Activated naive CD4-positive, alpha-beta T cell treated with anti-CD3 and anti-CD28 coated beads for 36 hours (primary cell): ENCODE data around the gene PCDHGA1. TPM values are rescaled to one million over a fixed set of nuclear protein-coding genes. Genes with fewer than 3 reads are reported as not detected.
"Not testable (repeated sequence)": the region's sequence is repeated elsewhere in the genome, so short reads cannot be mapped to it uniquely, and the experiment has no call there.

Experiments used
- CTCF ChIA-PET: fragments of 350-600 bp; sonication (Branson Sonifier 250); formaldehyde crosslinking; loops from one replicate; lab custom pipeline; 2021; ENCODE audit warnings: antibody characterized with exemption; lab: Charles Lee
- DNase-seq: peaks from one replicate; pipeline ENCODE4 v3.0.0-alpha.2; 2020
- H3K27ac Mint-ChIP-seq: one replicate; pipeline ENCODE4 v1.8.0; 2021; ENCODE audit warnings: mild to moderate bottlenecking, mixed read lengths
- H3K27me3 Mint-ChIP-seq: one replicate; pipeline ENCODE4 v1.8.0; 2021; ENCODE audit warnings: low read depth, mixed read lengths
- H3K36me3 Mint-ChIP-seq: one replicate; pipeline ENCODE4 v1.8.0; 2021; ENCODE audit warnings: low read depth, mixed read lengths
- H3K4me1 Mint-ChIP-seq: one replicate; pipeline ENCODE4 v1.8.0; 2021; ENCODE audit warnings: low read depth, mixed read lengths
- H3K4me3 Mint-ChIP-seq: one replicate; pipeline ENCODE4 v1.8.0; 2021; ENCODE audit warnings: mild to moderate bottlenecking, moderate library complexity, mixed read lengths
- H3K9me3 Mint-ChIP-seq: one replicate; pipeline ENCODE4 v1.8.0; 2021; ENCODE audit warnings: mixed read lengths
- intact Hi-C: fragments of 100-400 bp; cut with micrococcal nuclease; formaldehyde crosslinking; loops from one replicate; pipeline ENCODE4 v1.15.1; 2023
- total RNA-seq, 2 experiments: library from RNA; stranded (reverse); gene quantifications; one replicate each; pipeline ENCODE4 v1.2.3, GENCODE V29; 2021

PCDHGA1 gene
- total RNA-seq, 2 experiments from 2014 or later = not detected

DNA sequence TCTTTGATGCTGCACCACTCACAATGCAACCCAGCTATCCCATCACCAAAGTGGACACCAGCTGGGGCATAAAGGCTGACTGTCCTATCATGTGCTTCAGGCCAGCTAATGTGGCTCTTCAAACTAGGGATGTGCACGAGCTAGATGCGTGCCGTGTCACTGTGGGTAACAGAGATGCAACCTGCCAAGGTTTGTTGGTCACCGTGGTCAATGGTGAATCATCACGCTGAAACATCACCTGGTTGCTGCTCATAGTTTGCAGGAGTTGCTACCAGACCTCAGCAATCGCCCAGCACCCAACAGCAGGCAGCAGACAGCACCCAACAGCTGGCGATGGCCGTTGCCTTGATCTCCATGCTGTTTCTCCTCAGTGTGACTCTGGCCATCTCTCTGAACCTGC, 2.1 kb upstream of the PCDHGA1 start:
- peaks cover 2% of the 10 kb centered on the region for H3K4me1 Mint-ChIP-seq
- no peak overlapping the region for H3K4me3 Mint-ChIP-seq
- peaks cover 12% of the 10 kb centered on the region for H3K36me3 Mint-ChIP-seq
- intact Hi-C loops = loop anchor here (10.0 kb wide), 1 partner anchor 243 kb away; no protein-coding TSS in a partner anchor
- H3K27me3 Mint-ChIP-seq = peaks cover 39% of the 10 kb centered on the region
- DNase-seq = no peak
- H3K9me3 Mint-ChIP-seq = peaks cover 19% of the 10 kb centered on the region
- H3K27ac Mint-ChIP-seq = no peak overlapping the region
- CTCF ChIA-PET = interaction anchor here (0.6 to 2.7 kb wide), 8 partner anchors 8 to 230 kb away, joined by 3 to 19 read pairs (median 4); partner anchors contain the start of genes PCDHB8, PCDHGA2, PCDHGA4 and TAF7

DNA sequence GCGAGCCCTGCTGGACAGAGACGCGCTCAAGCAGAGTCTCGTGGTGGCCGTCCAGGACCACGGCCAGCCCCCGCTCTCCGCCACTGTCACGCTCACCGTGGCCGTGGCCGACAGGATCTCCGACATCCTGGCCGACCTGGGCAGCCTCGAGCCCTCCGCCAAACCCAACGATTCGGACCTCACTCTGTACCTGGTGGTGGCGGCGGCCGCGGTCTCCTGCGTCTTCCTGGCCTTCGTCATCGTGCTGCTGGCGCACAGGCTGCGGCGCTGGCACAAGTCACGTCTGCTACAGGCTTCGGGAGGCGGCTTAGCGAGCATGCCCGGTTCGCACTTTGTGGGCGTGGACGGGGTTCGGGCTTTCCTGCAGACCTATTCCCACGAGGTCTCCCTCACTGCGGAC, 2.3 kb downstream of the PCDHGA1 start:
- H3K27ac Mint-ChIP-seq, DNase-seq, H3K4me3 Mint-ChIP-seq, intact Hi-C loops, CTCF ChIA-PET, H3K4me1 Mint-ChIP-seq: not testable (repeated sequence)
- peaks cover 33% of the 10 kb centered on the region for H3K9me3 Mint-ChIP-seq
- peaks cover 23% of the 10 kb centered on the region for H3K36me3 Mint-ChIP-seq
- H3K27me3 Mint-ChIP-seq = peaks cover 56% of the 10 kb centered on the region

DNA sequence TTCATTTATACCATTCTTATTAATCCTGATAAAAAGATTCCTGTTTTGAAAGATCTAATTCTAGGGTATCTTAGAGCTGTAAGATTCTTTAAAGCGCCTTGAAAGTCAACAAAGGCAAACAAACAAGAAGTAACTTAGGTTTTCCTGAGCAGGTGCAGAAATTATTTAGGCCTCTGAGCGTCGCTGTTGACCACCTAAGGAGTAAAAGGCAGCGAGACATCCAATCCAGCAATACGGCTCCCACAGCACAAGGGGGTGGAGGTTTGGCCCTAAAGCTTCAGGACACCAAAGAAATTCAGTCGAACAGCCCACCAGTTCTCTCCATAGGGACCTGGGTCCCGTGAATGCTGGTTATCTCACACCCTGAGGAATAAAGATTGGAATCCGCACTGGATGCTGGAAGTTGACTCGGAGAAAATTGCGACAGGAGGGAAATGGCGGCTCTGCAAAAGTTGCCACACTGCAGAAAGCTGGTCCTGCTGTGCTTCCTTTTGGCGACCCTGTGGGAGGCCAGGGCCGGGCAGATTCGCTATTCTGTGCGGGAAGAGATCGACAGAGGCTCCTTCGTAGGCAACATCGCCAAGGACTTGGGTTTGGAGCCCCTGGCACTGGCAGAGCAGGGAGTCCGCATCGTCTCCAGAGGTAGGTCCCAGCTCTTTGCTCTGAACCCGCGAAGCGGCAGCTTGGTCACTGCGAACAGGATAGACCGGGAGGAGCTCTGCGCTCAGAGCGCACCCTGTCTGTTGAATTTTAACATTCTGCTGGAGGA, 8.4 kb downstream of the PCDHGA1 start, which contains the start of gene PCDHGA2:
PCDHGA2 (plus strand) TSS at position 223 of the 769 bp plus-strand sequence.
- peak; percentile 14 for DNase-seq
- Mint-ChIP-seq H3K36me3 (peaks cover 23% of the 10 kb centered on the region), H3K27me3 (peaks cover 61% of the 10 kb centered on the region), H3K4me3 (no peak within 1 kb of the TSS), H3K27ac (no peak within 1 kb of the TSS), H3K4me1 (no peaks in the 10 kb centered on the region), H3K9me3 (peaks cover 30% of the 10 kb centered on the region)
- intact Hi-C loops = no loop called here
- CTCF ChIA-PET = interaction anchor here (0.6 to 1.8 kb wide), 5 partner anchors 8 to 64 kb away, joined by 3 to 7 read pairs (median 3); partner anchors contain the start of genes PCDHGA9 and TAF7

DNA sequence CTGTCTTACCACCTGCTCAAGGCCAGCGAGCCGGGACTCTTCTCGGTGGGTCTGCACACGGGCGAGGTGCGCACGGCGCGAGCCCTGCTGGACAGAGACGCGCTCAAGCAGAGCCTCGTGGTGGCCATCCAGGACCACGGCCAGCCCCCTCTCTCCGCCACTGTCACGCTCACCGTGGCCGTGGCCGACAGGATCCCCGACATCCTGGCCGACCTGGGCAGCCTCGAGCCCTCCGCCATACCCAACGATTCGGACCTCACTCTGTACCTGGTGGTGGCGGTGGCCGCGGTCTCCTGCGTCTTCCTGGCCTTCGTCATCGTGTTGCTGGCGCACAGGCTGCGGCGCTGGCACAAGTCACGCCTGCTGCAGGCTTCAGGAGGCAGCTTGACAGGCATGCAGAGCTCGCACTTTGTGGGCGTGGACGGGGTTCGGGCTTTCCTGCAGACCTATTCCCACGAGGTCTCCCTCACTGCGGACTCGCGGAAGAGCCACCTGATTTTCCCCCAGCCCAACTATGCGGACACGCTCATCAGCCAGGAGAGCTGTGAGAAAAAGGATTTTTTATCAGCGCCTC, 10.6 kb downstream of the PCDHGA1 start:
- H3K4me3 Mint-ChIP-seq, DNase-seq, CTCF ChIA-PET, H3K4me1 Mint-ChIP-seq, intact Hi-C loops, H3K27ac Mint-ChIP-seq: not testable (repeated sequence)
- peaks cover 31% of the 10 kb centered on the region for H3K9me3 Mint-ChIP-seq
- peaks cover 61% of the 10 kb centered on the region for H3K27me3 Mint-ChIP-seq
- H3K36me3 Mint-ChIP-seq = peaks cover 27% of the 10 kb centered on the region

DNA sequence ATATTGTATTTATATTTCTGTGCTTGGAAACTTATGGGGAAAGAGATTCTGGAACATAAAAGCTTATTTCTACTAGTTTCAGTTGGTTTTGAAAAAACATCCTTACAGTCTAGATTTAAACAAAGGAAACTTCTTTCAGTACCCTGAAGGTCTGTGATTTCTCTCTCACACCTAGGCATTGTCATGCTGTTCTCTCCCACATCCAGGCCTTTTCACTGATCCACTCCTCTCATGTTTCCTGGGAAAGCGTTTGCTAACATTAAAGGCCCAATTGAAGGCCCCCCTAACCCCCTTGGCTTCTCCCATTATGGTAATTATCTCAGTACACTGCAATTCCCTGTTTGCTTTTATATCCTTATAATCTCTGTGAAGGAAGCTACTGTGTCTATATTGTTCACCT, 12.5 kb downstream of the PCDHGA1 start:
- CTCF ChIA-PET = interaction anchor here (0.8 to 1.9 kb wide), 2 partner anchors 22 to 49 kb away, joined by 3 to 4 read pairs; partner anchors contain the start of gene TAF7
- Mint-ChIP-seq H3K4me1 (no peaks in the 10 kb centered on the region), H3K9me3 (peaks cover 32% of the 10 kb centered on the region), H3K27me3 (peaks cover 62% of the 10 kb centered on the region), H3K36me3 (peaks cover 23% of the 10 kb centered on the region), H3K27ac (no peak overlapping the region), H3K4me3 (no peak overlapping the region)
- intact Hi-C loops = loop anchor here (2.0 kb wide), 1 partner anchor 22 kb away; the partner anchor contains the start of gene TAF7
- DNase-seq = no peak

DNA sequence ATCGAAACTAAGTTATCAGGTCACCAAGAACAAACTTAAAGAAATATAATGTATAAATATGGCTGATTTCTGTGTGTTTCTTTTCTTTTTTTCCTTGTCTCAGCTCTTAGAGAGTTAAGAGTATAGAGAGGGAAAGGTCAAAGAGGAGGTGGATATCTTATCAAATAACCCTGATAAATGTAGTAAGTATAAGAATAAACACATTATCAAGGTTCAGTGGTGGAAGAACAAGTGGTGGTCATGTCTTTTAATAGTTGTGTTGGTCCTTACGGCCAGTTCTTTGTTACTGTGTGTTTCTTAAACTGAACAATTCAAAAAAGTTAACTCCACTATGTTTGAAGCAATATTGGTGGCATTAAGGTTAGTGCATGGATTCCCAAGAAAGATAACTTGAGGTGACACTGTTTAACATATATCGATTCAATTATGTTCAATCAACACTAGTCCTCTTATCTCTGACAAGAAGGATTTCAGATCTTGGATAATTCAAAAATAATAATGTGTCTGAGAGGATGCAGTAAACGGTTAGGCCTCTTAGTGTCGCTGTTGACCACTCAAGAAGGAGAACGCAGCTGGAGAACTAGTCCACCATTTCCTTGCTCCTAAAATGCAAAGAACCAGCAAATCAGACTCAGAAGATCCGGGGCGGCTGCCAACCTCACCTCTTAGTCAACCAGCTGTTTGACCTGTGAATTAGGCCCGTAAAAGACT, 13.1 kb downstream of the PCDHGA1 start, which contains the start of gene PCDHGA3:
PCDHGA3 (plus strand) TSS at position 588 of the 711 bp plus-strand sequence. CDS start 205 bp downstream, outside the sequence.
- H3K36me3 Mint-ChIP-seq = peaks cover 17% of the 10 kb centered on the region
- CTCF ChIA-PET = interaction anchor here (1.3 to 1.9 kb wide), 3 partner anchors 12 to 22 kb away, joined by 3 to 4 read pairs (median 4); partner anchors contain the start of genes PCDHGA4 and TAF7
- no peak within 1 kb of the TSS for H3K27ac Mint-ChIP-seq
- intact Hi-C loops = loop anchor here (2.0 kb wide), 1 partner anchor 23 kb away; the partner anchor contains the start of gene TAF7
- peaks cover 26% of the 10 kb centered on the region for H3K9me3 Mint-ChIP-seq
- H3K4me3 Mint-ChIP-seq = peak within 1 kb of the TSS; percentile 11
- DNase-seq = peak; percentile 38
- H3K4me1 Mint-ChIP-seq = no peaks in the 10 kb centered on the region
- peaks cover 56% of the 10 kb centered on the region for H3K27me3 Mint-ChIP-seq

DNA sequence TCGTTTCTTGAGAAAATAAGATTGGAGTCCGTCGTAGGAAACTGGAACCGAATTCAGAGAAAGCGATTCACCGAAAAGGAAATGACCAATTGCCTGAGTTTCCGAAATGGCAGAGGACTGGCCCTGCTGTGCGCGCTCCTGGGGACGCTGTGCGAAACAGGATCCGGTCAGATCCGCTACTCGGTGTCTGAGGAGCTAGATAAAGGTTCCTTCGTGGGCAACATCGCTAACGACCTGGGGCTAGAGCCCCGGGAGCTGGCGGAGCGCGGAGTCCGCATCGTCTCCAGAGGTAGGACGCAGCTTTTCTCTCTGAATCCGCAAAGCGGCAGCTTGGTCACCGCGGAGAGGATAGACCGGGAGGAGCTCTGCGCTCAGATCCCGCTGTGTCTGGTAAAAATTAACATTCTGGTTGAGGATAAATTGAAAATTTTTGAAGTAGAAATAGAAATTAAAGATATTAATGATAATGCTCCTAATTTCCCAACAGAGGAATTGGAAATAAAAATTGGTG, 13.7 kb downstream of the PCDHGA1 start:
- peak overlapping the region; percentile 11 for H3K4me3 Mint-ChIP-seq

DNA sequence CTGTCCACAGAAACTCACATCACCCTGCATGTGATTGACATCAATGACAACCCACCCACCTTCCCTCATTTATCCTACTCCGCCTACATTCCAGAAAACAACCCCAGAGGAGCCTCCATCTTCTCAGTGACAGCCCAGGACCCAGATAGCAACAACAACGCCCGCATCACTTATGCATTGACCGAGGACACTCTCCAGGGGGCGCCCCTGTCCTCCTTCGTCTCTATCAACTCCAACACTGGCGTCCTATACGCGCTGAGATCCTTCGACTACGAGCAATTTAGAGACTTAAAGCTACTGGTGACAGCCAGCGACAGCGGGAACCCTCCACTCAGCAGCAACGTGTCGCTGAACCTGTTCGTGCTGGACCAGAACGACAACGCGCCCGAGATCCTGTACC, 15.0 kb downstream of the PCDHGA1 start:
- Mint-ChIP-seq H3K4me3 (no peak overlapping the region), H3K27me3 (peaks cover 54% of the 10 kb centered on the region), H3K27ac (no peak overlapping the region), H3K36me3 (peaks cover 12% of the 10 kb centered on the region), H3K9me3 (peaks cover 20% of the 10 kb centered on the region), H3K4me1 (no peaks in the 10 kb centered on the region)
- CTCF ChIA-PET = no interaction called here
- intact Hi-C loops = no loop called here
- no peak for DNase-seq

More for the DNA sequence above, 13.7 kb downstream of the PCDHGA1 start:
- Mint-ChIP-seq H3K27me3 (peaks cover 56% of the 10 kb centered on the region), H3K36me3 (peaks cover 14% of the 10 kb centered on the region), H3K27ac (no peak overlapping the region), H3K9me3 (peaks cover 23% of the 10 kb centered on the region), H3K4me1 (no peaks in the 10 kb centered on the region)
- CTCF ChIA-PET = interaction anchor here (0.9 to 1.5 kb wide), 3 partner anchors 11 to 222 kb away, joined by 3 to 4 read pairs (median 3); partner anchors contain the start of gene PCDHGA4
- no peak for DNase-seq
- intact Hi-C loops = loop anchor here (2.0 kb wide), 1 partner anchor 23 kb away; the partner anchor contains the start of gene TAF7

DNA sequence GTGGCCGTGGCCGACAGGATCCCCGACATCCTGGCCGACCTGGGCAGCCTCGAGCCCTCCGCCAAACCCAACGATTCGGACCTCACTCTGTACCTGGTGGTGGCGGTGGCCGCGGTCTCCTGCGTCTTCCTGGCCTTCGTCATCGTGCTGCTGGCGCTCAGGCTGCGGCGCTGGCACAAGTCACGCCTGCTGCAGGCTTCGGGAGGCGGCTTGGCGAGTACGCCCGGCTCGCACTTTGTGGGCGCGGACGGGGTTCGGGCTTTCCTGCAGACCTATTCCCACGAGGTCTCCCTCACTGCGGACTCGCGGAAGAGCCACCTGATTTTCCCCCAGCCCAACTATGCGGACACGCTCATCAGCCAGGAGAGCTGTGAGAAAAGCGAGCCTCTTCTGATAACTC, 15.7 kb downstream of the PCDHGA1 start:
- intact Hi-C loops, H3K27ac Mint-ChIP-seq, CTCF ChIA-PET, H3K4me1 Mint-ChIP-seq, DNase-seq, H3K4me3 Mint-ChIP-seq: not testable (repeated sequence)
- peaks cover 21% of the 10 kb centered on the region for H3K9me3 Mint-ChIP-seq
- peaks cover 60% of the 10 kb centered on the region for H3K27me3 Mint-ChIP-seq
- H3K36me3 Mint-ChIP-seq = peaks cover 11% of the 10 kb centered on the region

DNA sequence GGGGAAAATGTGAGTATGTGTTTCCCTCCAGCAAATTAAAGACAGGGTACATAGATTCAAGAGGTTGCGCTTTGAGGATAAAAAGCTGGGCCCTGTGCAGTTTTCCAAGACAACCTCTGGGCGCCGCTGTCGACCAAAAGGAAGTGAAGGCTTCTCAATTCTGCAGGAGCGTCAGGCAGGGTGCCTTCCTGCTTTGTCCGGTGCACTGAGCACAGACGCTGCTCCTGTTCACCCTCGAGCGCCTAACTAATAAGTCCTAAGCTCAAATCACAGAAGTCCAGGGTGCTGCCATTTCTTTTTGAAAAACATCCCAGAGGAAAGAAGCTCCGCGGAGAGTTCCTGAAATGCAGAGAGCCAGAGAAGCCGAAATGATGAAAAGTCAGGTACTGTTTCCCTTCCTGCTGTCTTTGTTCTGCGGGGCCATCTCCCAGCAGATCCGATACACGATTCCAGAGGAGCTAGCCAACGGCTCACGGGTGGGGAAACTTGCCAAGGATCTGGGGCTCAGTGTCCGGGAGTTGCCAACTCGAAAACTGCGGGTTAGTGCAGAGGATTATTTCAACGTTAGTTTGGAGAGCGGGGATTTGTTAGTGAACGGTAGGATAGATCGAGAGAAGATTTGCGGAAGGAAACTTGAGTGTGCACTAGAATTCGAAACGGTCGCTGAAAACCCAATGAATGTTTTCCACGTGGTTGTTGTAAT, 19.8 kb downstream of the PCDHGA1 start, which contains the start of gene PCDHGB1:
PCDHGB1 (plus strand) TSS at position 183 of the 703 bp plus-strand sequence; CDS start at position 345, 162 bp downstream.
- H3K4me3 Mint-ChIP-seq = no peak within 1 kb of the TSS
- peak; percentile 56 for DNase-seq
- CTCF ChIA-PET = interaction anchor here (0.6 to 1.5 kb wide), 7 partner anchors 14 to 1780 kb away, joined by 3 to 5 read pairs (median 3); partner anchors contain the start of gene PCDHGA5
- H3K36me3 Mint-ChIP-seq = peaks cover 15% of the 10 kb centered on the region
- H3K27ac Mint-ChIP-seq = no peak within 1 kb of the TSS
- intact Hi-C loops = no loop called here
- peaks cover 54% of the 10 kb centered on the region for H3K27me3 Mint-ChIP-seq
- no peaks in the 10 kb centered on the region for H3K4me1 Mint-ChIP-seq
- peaks cover 25% of the 10 kb centered on the region for H3K9me3 Mint-ChIP-seq

DNA sequence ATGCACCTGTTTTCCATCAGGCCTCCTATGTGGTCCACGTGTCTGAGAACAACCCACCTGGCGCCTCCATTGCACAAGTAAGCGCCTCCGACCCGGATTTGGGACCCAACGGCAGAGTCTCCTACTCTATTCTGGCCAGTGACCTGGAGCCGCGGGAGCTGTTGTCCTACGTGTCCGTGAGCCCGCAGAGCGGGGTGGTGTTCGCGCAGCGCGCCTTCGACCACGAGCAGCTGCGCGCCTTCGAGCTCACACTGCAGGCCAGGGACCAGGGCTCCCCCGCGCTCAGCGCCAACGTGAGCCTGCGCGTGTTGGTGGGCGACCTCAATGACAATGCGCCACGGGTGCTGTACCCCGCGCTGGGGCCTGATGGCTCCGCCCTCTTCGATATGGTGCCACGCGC, 21.3 kb downstream of the PCDHGA1 start:
- Mint-ChIP-seq H3K4me3 (no peak overlapping the region), H3K36me3 (peaks cover 13% of the 10 kb centered on the region), H3K4me1 (no peaks in the 10 kb centered on the region), H3K27me3 (peaks cover 58% of the 10 kb centered on the region), H3K9me3 (peaks cover 21% of the 10 kb centered on the region), H3K27ac (no peak overlapping the region)
- CTCF ChIA-PET = interaction anchor here (0.7 kb wide), 1 partner anchor 161 kb away, joined by 3 read pairs; no protein-coding TSS in a partner anchor
- no peak for DNase-seq
- intact Hi-C loops = no loop called here
